ENCODE data around the gene VIL1. TPM values are rescaled to one million over a fixed set of nuclear protein-coding genes. Genes with fewer than 3 reads are reported as not detected.
A peak's percentile ranks its signal among the peaks of the same experiment; 100 is the strongest.

VIL1 gene
- total RNA-seq, 1 experiment from 2014 or later: not detected

GRCh38 chr2:218393750-218394290, 25.1 kb upstream of the VIL1 start:
- no peak for DNase-seq (ENCODE audit: low spot score)
- in situ Hi-C loops (cut with HindIII; ENCODE audit: low sequenced_read_pairs): no loop called here

- in situ Hi-C loops (cut with HindIII; ENCODE audit: low sequenced_read_pairs): no loop called here
- no peak for DNase-seq (ENCODE audit: low spot score)
These were observed 24.4 kb upstream of the VIL1 start for GRCh38 chr2:218394298-218395089.

- no peak for DNase-seq (ENCODE audit: low spot score)
- in situ Hi-C loops (cut with HindIII; ENCODE audit: low sequenced_read_pairs): no loop called here
These were observed 23.9 kb upstream of the VIL1 start for GRCh38 chr2:218395090-218395444.

GRCh38 chr2:218395456-218395825, 23.5 kb upstream of the VIL1 start:
- in situ Hi-C loops (cut with HindIII; ENCODE audit: low sequenced_read_pairs): no loop called here
- DNase-seq (ENCODE audit: low spot score): no peak

GRCh38 chr2:218395826-218396687, 22.9 kb upstream of the VIL1 start:
- peak; percentile 94 for DNase-seq (ENCODE audit: low spot score)
- in situ Hi-C loops (cut with HindIII; ENCODE audit: low sequenced_read_pairs): no loop called here

GRCh38 chr2:218396688-218397462, 22.0 kb upstream of the VIL1 start:
- in situ Hi-C loops (cut with HindIII; ENCODE audit: low sequenced_read_pairs): no loop called here

GRCh38 chr2:218397463-218397819, 21.5 kb upstream of the VIL1 start:
- in situ Hi-C loops (cut with HindIII; ENCODE audit: low sequenced_read_pairs): no loop called here
- no peak for DNase-seq (ENCODE audit: low spot score)

More at GRCh38 chr2:218396688-218397462, 22.0 kb upstream of the VIL1 start:
- no peak for DNase-seq (ENCODE audit: low spot score)

GRCh38 chr2:218397820-218398436, 21.0 kb upstream of the VIL1 start:
- in situ Hi-C loops (cut with HindIII; ENCODE audit: low sequenced_read_pairs): no loop called here

GRCh38 chr2:218398437-218399390, 20.2 kb upstream of the VIL1 start:
- in situ Hi-C loops (cut with HindIII; ENCODE audit: low sequenced_read_pairs): no loop called here
- DNase-seq (ENCODE audit: low spot score): no peak

More at GRCh38 chr2:218397820-218398436, 21.0 kb upstream of the VIL1 start:
- peak; percentile 69 for DNase-seq (ENCODE audit: low spot score)

- in situ Hi-C loops (cut with HindIII; ENCODE audit: low sequenced_read_pairs): no loop called here
- peak; percentile 92 for DNase-seq (ENCODE audit: low spot score)
These were observed 19.3 kb upstream of the VIL1 start, which contains the start of gene CTDSP1 for GRCh38 chr2:218399391-218400166. Gene CTDSP1, plus strand, starts transcription at chr2:218399868. Its CDS starts 223 bp downstream, at chr2:218400091.

GRCh38 chr2:218400167-218400929, 18.6 kb upstream of the VIL1 start:
- DNase-seq (ENCODE audit: low spot score): peak; percentile 35
- in situ Hi-C loops (cut with HindIII; ENCODE audit: low sequenced_read_pairs): no loop called here

GRCh38 chr2:218400930-218401881, 17.7 kb upstream of the VIL1 start:
- in situ Hi-C loops (cut with HindIII; ENCODE audit: low sequenced_read_pairs): no loop called here
- DNase-seq (ENCODE audit: low spot score): no peak

- in situ Hi-C loops (cut with HindIII; ENCODE audit: low sequenced_read_pairs): no loop called here
- DNase-seq (ENCODE audit: low spot score): no peak
These were observed 17.0 kb upstream of the VIL1 start for GRCh38 chr2:218401890-218402289.

GRCh38 chr2:218402491-218402901, 16.4 kb upstream of the VIL1 start:
- in situ Hi-C loops (cut with HindIII; ENCODE audit: low sequenced_read_pairs): no loop called here
- DNase-seq (ENCODE audit: low spot score): no peak

GRCh38 chr2:218402911-218403411, 16.0 kb upstream of the VIL1 start:
- DNase-seq (ENCODE audit: low spot score): no peak
- in situ Hi-C loops (cut with HindIII; ENCODE audit: low sequenced_read_pairs): no loop called here

Measured in G401 (cell line).